ENCODE data around the gene ELP4.

- TF ChIP-seq CTCF (conservative IDR thresholded peaks at IDR 0.05 in 1 of 2, IDR thresholded peaks at IDR 0.05 in 1 of 2; ENCODE audit: extremely low read depth in 1 of 2, insufficient read depth in 1 of 2, low read depth in 1 of 2, low read length in 2 of 2), result no peak
- no peak for TF ChIP-seq EZH2 (IDR thresholded peaks at IDR 0.05; ENCODE audit: borderline replicate concordance, low read length)
These were observed 136.6 kb downstream of the ELP4 start for GRCh38 chr11:31646216-31646615.

All from mammary epithelial cell (primary cell).